GM12865 (cell line): ENCODE data around the gene ACR.

Experiments
- DNase-seq: peaks from one replicate; pipeline ENCODE4 v3.0.0; 2010; ENCODE audit warnings: low read depth
- H3K4me3 ChIP-seq: 2 replicates; pipeline ENCODE4 v1.5.1; 2011; ENCODE audit warnings: mild to moderate bottlenecking, low read depth, low read length, control low read depth
- CTCF ChIP-seq: IDR thresholded peaks from 2 replicates; pipeline ENCODE4 v1.5.1; 2011; ENCODE audit warnings: low read length, control low read depth, low read depth, inconsistent platforms; ENCODE audit not compliant: insufficient read depth; ENCODE audit errors: missing control alignments

The ACR gene

GRCh38 chr22:50728523-50728931 lies 9.5 kb upstream of the ACR start:
- TF ChIP-seq CTCF: no peak
- DNase-seq: no peak
- H3K4me3 ChIP-seq: no peak overlapping the region

GRCh38 chr22:50729391-50730012 lies 8.5 kb upstream of the ACR start:
- TF ChIP-seq CTCF: no peak
- H3K4me3 ChIP-seq: no peak overlapping the region
- no peak for DNase-seq

- H3K4me3 ChIP-seq: no peak overlapping the region
- TF ChIP-seq CTCF: no peak
- no peak for DNase-seq
Observed at GRCh38 chr22:50730013-50730891, 7.8 kb upstream of the ACR start.

- TF ChIP-seq CTCF: no peak
- DNase-seq: no peak
- no peak overlapping the region for H3K4me3 ChIP-seq
Observed at GRCh38 chr22:50730941-50731661, 6.9 kb upstream of the ACR start.

- no peak overlapping the region for H3K4me3 ChIP-seq
- peak; percentile 82 for TF ChIP-seq CTCF
- peak; percentile 52 for DNase-seq
Observed at GRCh38 chr22:50731811-50732624, 6.0 kb upstream of the ACR start.

GRCh38 chr22:50732681-50733080 lies 5.3 kb upstream of the ACR start:
- TF ChIP-seq CTCF: no peak
- DNase-seq: no peak
- no peak overlapping the region for H3K4me3 ChIP-seq
